ENCODE data around the gene DYNC1H1. TPM values are rescaled to one million over a fixed set of nuclear protein-coding genes. Genes with fewer than 3 reads are reported as not detected.

DYNC1H1 gene
- total RNA-seq, 1 experiment from 2014 or later = 606 TPM

DNA sequence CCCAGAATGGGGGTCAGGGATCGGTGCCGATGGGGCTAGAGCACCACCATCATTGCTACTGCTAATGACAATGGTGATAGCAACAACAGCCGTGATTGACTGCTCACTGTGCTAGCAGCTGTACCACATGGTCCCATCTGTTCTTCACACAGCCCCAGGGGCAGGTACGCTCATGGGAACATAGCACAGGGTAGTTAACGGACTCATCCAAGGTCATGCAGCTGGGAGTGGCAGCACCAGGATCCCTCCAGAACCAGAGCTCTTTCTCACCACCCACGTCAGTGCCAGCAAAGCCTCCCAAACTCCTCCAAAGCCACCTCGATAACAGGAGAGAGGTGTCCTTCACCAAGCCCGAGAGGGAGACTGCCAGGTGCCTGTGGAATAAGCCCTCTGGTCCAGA is 11.2 kb upstream of the DYNC1H1 start:
- peaks cover 9% of the 10 kb centered on the region for H3K4me1 ChIP-seq (ENCODE audit: insufficient read depth, low read length)
- no peaks in the 10 kb centered on the region for H3K27me3 ChIP-seq (ENCODE audit: low read length)
- H3K4me3 ChIP-seq (ENCODE audit: low read length) = no peak overlapping the region
- intact Hi-C loops (cut with micrococcal nuclease) = loop anchor here (5.0 kb wide), 1 partner anchor 181 kb away; no protein-coding TSS in a partner anchor
- ChIA-PET POLR2A (ENCODE audit: unreplicated experiment) (no interaction called here), CTCF (interaction anchor here (0.7 to 1.0 kb wide), 2 partner anchors 246 to 1295 kb away, joined by 5 read pairs; no protein-coding TSS in a partner anchor)
- no TSS peak for BruUV-seq (replicated peaks)
- H3K36me3 ChIP-seq (ENCODE audit: low read depth, low read length) = no peaks in the 10 kb centered on the region
- H3F3A ChIP-seq (ENCODE audit: low read length, unreplicated experiment) = no peaks in the 10 kb centered on the region
- ATAC-seq (no peak), DNase-seq (no peak)
- H3K79me2 ChIP-seq (ENCODE audit: low read length) = peaks cover 12% of the 10 kb centered on the region
- H3K9me2 ChIP-seq (replicated peaks; ENCODE audit: low read length) = no peaks in the 10 kb centered on the region
- H3K9me3 ChIP-seq (ENCODE audit: low read length) = no peaks in the 10 kb centered on the region
- no peak overlapping the region for H3K4me2 ChIP-seq (ENCODE audit: low read length)
- no peak overlapping the region for H2AFZ ChIP-seq (ENCODE audit: low read length)
- H3K27ac ChIP-seq (ENCODE audit: low read length) = no peak overlapping the region
- H3K9ac ChIP-seq (ENCODE audit: low read length) = no peak overlapping the region
- no peaks in the 10 kb centered on the region for H4K20me1 ChIP-seq (ENCODE audit: low read length)
- TF ChIP-seq EZH2 (IDR thresholded peaks at IDR 0.05; ENCODE audit: low read length, unreplicated experiment) (no peak), EZH2phosphoT487 (IDR thresholded peaks at IDR 0.05; ENCODE audit: borderline replicate concordance, low read length) (no peak)
- TF ChIP-seq, protein P1, sequence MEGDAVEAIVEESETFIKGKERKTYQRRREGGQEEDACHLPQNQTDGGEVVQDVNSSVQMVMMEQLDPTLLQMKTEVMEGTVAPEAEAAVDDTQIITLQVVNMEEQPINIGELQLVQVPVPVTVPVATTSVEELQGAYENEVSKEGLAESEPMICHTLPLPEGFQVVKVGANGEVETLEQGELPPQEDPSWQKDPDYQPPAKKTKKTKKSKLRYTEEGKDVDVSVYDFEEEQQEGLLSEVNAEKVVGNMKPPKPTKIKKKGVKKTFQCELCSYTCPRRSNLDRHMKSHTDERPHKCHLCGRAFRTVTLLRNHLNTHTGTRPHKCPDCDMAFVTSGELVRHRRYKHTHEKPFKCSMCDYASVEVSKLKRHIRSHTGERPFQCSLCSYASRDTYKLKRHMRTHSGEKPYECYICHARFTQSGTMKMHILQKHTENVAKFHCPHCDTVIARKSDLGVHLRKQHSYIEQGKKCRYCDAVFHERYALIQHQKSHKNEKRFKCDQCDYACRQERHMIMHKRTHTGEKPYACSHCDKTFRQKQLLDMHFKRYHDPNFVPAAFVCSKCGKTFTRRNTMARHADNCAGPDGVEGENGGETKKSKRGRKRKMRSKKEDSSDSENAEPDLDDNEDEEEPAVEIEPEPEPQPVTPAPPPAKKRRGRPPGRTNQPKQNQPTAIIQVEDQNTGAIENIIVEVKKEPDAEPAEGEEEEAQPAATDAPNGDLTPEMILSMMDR (conservative IDR thresholded peaks at IDR 0.05; ENCODE audit: low read depth, low read length) = no peak

DNA sequence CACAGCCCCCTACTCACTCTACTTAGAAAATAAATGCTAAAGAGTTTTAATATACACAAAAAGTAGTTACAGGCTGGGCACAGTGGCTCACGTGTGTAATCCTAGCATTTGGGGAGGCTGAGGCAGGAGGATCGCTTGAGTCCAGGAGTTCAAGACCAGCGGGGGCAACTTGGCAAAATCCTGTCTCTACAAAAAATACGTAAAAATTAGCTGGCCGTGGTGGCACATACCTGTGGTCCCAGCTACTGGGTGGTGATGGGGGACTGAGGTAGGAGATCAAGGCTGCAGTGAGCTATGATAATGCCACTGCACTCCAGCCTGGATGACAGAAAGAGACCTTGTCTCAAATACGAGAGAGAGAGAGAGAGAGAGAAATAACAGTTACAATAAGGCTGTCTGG is 9.9 kb upstream of the DYNC1H1 start:
- no peaks in the 10 kb centered on the region for H4K20me1 ChIP-seq (ENCODE audit: low read length)
- ATAC-seq = no peak
- no peak overlapping the region for H3K27ac ChIP-seq (ENCODE audit: low read length)
- H3K9ac ChIP-seq (ENCODE audit: low read length) = no peak overlapping the region
- H3K4me2 ChIP-seq (ENCODE audit: low read length) = no peak overlapping the region
- DNase-seq = no peak
- TF ChIP-seq EZH2 (IDR thresholded peaks at IDR 0.05; ENCODE audit: low read length, unreplicated experiment) (no peak), EZH2phosphoT487 (IDR thresholded peaks at IDR 0.05; ENCODE audit: borderline replicate concordance, low read length) (no peak)
- TF ChIP-seq, protein P1 (conservative IDR thresholded peaks at IDR 0.05; ENCODE audit: low read depth, low read length) = no peak
- H3F3A ChIP-seq (ENCODE audit: low read length, unreplicated experiment) = no peaks in the 10 kb centered on the region
- H3K36me3 ChIP-seq (ENCODE audit: low read depth, low read length) = no peaks in the 10 kb centered on the region
- no peaks in the 10 kb centered on the region for H3K9me3 ChIP-seq (ENCODE audit: low read length)
- no peaks in the 10 kb centered on the region for H3K27me3 ChIP-seq (ENCODE audit: low read length)
- no peaks in the 10 kb centered on the region for H3K9me2 ChIP-seq (replicated peaks; ENCODE audit: low read length)
- ChIA-PET CTCF (interaction anchor here (1.1 kb wide), 1 partner anchor 184 kb away, joined by 4 read pairs; no protein-coding TSS in a partner anchor), POLR2A (ENCODE audit: unreplicated experiment) (no interaction called here)
- H3K4me1 ChIP-seq (ENCODE audit: insufficient read depth, low read length) = 0 out of 2 replicates have a peak, but pooled peaks cover under 1% of the 10 kb centered on the region
- H3K79me2 ChIP-seq (ENCODE audit: low read length) = peaks cover under 1% of the 10 kb centered on the region; the same call in 1 of the 2 replicates
- intact Hi-C loops (cut with micrococcal nuclease) = loop anchor here (5.0 kb wide), 1 partner anchor 182 kb away; no protein-coding TSS in a partner anchor
- H3K4me3 ChIP-seq (ENCODE audit: low read length) = no peak overlapping the region
- BruUV-seq (replicated peaks) = no TSS peak
- no peak overlapping the region for H2AFZ ChIP-seq (ENCODE audit: low read length)

DNA sequence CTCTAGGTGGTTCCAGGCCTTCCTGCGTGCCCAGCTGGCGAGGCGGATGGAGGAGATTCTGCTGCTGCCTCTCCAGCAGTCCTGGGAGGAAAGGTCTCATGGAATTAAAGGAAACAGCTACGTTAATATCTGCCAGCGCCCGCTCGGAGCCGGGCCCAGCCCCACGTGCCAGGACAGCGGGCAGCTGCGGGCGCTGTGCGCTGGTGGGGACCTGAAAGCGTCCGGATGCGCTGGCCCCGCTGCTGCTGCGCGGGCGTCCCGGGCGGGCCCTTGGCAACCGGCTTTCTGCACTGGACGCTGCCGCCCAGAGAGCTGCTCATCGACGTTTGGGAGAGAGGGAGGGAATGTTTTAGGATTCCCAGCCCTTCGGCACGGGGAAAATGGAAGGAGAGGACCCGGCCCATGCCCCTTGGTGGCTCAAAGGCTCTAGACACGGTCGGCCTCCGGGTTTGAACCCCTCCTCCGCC is 8.6 kb upstream of the DYNC1H1 start:
- Histone ChIP-seq H3K4me3 (ENCODE audit: low read length) (no peak overlapping the region), H3K36me3 (ENCODE audit: low read depth, low read length) (no peaks in the 10 kb centered on the region), H3K9me3 (ENCODE audit: low read length) (no peaks in the 10 kb centered on the region), H3K9me2 (replicated peaks; ENCODE audit: low read length) (no peaks in the 10 kb centered on the region), H3K27me3 (ENCODE audit: low read length) (no peaks in the 10 kb centered on the region), H3K79me2 (ENCODE audit: low read length) (no peaks in the 10 kb centered on the region), H4K20me1 (ENCODE audit: low read length) (no peaks in the 10 kb centered on the region), H3K4me1 (ENCODE audit: insufficient read depth, low read length) (no peaks in the 10 kb centered on the region), H3F3A (ENCODE audit: low read length, unreplicated experiment) (no peaks in the 10 kb centered on the region), H2AFZ (ENCODE audit: low read length) (no peak overlapping the region), H3K27ac (ENCODE audit: low read length) (no peak overlapping the region), H3K9ac (ENCODE audit: low read length) (no peak overlapping the region), H3K4me2 (ENCODE audit: low read length) (no peak overlapping the region)
- DNase-seq = no peak
- BruUV-seq (replicated peaks) = no TSS peak
- CTCF ChIA-PET = interaction anchor here (0.6 kb wide), 2 partner anchors 180 to 185 kb away, joined by 3 to 13 read pairs; no protein-coding TSS in a partner anchor
- intact Hi-C loops (cut with micrococcal nuclease) = no loop called here
- TF ChIP-seq, protein P1 (conservative IDR thresholded peaks at IDR 0.05; ENCODE audit: low read depth, low read length) = no peak
- TF ChIP-seq EZH2phosphoT487 (IDR thresholded peaks at IDR 0.05; ENCODE audit: borderline replicate concordance, low read length) (no peak), EZH2 (IDR thresholded peaks at IDR 0.05; ENCODE audit: low read length, unreplicated experiment) (no peak)
- POLR2A ChIA-PET (ENCODE audit: unreplicated experiment) = interaction anchor here (0.7 kb wide), 1 partner anchor 259 kb away, joined by 3 read pairs; no protein-coding TSS in a partner anchor
- ATAC-seq = no peak
